Skin of body (tissue), 2 donors: ENCODE results near the gene INSIG1. TPM values are rescaled to one million over a fixed set of nuclear protein-coding genes. Genes with fewer than 3 reads are reported as not detected.

Source experiments
- DNase-seq: peaks from one replicate; lab custom pipeline; 2025; lab: John Stamatoyannopoulos, UW
- total RNA-seq: library from RNA; depleted of rRNA; stranded (reverse); fragments of >200 nt; gene quantifications from one replicate; pipeline ENCODE4 v1.2.3, GENCODE V29; 2014

INSIG1 gene
- total RNA-seq, 1 donor from 2014 or later = 105 TPM

GRCh38 chr7:155300641-155301452, 3.2 kb downstream of the INSIG1 start:
- DNase-seq = no peak

GRCh38 chr7:155303039-155303593, 5.4 kb downstream of the INSIG1 start:
- no peak for DNase-seq

GRCh38 chr7:155303897-155304296, 6.2 kb downstream of the INSIG1 start:
- DNase-seq = no peak

- DNase-seq = no peak
Observed at GRCh38 chr7:155305231-155305904, 7.7 kb downstream of the INSIG1 start.

DNA sequence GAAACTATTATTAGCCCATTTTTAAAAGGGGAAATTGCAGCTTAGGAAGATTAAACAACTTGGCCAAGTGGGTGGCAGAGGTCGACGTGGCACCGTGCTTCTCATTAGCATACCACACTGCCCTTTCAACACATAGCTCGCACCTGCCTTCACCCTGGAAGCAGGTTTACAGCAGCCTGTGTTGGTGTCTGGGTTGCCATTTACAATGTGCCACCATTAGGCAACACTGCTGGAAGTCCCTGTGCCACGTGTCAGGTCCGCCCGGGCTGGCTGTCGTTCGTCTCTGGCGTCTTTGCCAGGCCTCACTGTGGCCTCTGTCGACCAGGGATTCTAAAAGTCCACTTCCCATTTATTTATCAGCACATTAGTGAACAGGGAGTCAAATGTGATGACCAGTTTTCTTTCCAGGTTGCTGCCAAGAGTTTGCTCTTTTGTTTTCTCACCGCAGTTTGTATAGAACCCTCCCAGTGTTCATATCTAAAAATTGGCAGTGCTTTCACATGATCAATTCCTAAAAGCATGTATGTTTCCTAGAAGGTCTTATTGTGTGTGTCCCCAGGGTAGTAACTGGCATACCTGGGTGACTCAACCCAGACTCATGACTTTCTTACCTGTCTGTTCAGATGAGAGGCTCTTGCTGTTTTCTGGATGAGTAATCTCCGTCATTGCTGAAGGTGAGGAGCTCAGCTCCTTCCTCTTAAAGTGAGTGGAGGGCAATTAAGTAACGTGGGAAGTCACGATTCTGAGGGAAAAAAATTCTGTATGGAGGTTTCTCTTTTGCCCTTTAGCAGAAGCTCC, 9.2 kb downstream of the INSIG1 start:
- no peak for DNase-seq

- DNase-seq = no peak
Observed at GRCh38 chr7:155308330-155309020, 10.8 kb downstream of the INSIG1 start.

- no peak for DNase-seq
Observed at GRCh38 chr7:155309021-155309338, 11.3 kb downstream of the INSIG1 start.

DNA sequence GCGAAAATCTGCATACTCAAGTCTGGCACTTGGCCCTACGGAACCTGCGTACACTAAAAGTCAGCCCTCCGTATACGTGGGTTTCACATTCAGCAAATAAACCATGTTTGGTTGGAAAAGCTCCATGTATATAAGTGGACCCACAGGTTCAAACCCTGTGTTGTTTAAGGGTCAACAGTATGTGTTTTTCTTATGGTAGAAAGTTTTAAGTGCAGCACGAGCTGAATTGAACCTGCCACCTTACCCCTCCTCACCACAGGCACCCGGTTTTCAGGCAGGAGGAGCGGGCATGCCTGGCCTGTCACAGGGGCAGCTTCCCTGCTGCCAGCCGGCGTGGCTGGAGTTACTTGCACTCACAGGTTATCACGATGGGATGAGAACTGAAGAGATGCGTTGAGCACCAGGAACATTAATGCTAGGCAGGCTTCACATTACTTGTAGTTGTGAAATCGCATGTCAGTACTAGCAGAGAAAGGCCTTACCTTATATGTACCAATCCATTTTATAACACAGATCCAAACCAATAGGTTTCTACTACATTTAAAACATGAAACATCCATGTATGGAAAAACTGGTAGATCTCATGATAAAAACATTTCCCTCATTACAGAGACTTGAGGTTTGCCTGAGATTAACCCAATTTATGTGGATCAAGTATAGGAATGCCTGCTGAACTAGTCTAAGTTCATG, 12.9 kb downstream of the INSIG1 start:
- no peak for DNase-seq

DNA sequence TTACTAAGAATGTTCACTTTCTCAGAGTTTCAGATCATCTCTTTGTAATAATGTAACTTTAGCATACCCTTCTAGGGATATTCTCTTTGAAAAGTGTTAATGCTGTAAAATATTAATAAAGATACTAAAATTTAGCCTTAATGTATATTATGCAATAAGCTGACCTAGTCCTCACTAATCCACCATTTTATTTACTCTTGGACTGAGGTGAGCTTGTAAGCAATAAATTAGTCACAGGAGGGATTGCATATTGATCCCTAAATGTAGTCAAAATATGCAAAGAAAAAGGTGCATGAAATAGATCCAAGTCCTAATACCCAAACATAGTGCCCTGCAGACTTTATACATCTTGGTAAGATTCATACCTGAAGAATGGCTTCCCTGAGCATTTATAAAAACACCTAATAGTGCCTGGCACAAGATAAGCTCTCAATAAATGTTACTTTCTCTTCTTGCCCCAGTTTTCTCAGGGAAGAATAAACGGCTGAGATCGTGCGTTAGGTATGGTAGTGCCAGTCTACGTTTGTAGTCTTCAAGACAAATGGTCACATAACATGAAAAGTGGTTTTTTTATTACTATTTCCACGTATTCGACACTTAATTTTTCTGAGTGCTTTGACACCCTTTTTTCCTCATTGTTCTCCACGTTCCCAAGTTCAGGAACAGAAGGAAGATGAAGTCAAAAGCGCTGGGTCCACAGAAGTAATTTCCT, 14.3 kb downstream of the INSIG1 start:
- no peak for DNase-seq

- DNase-seq = no peak
Observed at GRCh38 chr7:155312633-155313032, 15.0 kb downstream of the INSIG1 start.

GRCh38 chr7:155313096-155313495, 15.4 kb downstream of the INSIG1 start:
- DNase-seq = no peak

DNA sequence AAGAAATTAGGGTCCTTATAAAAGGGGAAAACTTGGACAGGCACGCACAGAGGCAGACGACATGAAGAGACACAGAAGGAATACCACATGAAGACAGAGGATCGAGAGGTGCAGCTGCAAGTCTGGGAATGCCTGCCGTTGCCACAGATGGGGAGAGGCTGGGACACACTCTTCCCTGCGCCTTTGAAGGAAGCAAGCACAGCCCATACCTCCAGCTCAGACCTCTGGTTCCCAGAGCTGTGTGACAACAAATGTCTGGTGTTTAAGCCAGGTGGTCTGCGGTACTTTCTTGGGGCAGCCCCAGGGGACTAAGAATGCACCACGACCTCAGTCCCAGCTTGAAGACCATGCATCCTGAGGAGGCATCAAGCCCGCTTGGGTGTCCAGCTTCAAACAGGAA, 18.3 kb downstream of the INSIG1 start:
- no peak for DNase-seq

DNA sequence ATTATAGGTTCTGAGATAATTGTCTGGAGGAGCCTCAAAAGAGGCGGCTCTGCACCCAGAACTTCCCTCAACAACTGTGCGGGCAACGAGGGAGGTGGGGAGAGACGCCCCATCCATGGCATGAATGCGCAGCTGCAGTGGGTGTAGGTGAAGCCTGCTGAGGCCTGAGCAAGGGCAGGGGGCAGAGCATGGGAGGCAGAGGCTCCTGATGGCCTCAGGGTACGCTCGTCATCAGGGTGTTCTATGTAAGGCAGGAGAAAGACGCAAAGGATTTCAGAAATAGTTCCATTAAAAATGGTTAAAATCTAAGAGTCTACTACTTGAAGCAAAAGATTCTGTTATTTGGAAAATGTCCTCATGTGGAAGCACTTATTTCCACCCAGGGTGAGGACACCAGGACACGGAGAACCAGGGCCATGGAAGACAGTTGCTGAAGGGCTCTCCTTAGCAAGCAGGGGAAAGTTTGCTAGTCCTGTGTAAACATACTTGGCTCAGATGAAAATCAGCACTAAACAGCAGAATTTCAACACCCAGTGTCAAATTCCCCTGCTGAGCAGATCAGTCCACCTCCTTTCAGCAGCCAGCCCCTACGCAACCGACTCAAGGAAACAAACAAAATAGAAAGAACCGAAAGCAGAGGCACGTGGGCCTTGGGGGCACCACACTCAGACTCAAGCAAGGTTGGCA, 18.9 kb downstream of the INSIG1 start:
- DNase-seq = no peak

DNA sequence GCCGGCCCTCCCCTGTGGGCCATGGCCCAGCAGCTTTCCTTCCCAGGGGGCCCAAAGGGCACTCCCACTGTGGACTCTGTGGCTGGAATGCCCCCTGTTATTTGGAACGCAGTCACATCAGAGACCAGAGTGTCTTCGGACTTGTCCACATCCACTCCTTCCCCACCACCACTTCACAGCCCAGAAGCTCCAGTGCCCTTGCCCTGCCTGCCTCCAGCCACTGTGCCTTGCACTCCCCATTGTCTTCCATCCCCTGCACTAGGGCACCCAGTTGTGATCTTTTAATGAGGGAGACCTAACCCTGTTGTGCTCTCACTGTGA, 19.4 kb downstream of the INSIG1 start:
- DNase-seq = no peak

GRCh38 chr7:155318245-155318644, 20.6 kb downstream of the INSIG1 start:
- no peak for DNase-seq

DNA sequence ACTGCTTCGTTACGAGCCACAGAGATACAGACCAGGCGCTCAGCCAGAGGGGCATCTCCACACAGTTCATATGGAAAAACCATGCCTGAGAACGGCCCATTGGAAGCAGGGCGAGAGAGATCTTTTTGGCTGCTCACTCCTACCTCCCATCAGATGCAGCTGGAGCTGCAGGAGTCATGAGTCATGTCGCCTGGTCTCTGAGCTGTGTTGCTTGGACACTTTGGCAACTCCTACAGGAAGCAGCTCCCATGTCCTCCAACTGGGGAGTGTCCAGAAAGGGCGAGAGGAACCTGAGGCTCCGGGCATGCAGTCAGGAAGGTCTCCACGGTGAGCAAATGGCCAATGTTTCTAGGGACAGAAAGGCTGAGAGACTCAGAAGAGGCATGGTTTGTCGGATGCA, 24.9 kb downstream of the INSIG1 start:
- no peak for DNase-seq

GRCh38 chr7:155323001-155323638, 25.4 kb downstream of the INSIG1 start:
- DNase-seq = no peak

DNA sequence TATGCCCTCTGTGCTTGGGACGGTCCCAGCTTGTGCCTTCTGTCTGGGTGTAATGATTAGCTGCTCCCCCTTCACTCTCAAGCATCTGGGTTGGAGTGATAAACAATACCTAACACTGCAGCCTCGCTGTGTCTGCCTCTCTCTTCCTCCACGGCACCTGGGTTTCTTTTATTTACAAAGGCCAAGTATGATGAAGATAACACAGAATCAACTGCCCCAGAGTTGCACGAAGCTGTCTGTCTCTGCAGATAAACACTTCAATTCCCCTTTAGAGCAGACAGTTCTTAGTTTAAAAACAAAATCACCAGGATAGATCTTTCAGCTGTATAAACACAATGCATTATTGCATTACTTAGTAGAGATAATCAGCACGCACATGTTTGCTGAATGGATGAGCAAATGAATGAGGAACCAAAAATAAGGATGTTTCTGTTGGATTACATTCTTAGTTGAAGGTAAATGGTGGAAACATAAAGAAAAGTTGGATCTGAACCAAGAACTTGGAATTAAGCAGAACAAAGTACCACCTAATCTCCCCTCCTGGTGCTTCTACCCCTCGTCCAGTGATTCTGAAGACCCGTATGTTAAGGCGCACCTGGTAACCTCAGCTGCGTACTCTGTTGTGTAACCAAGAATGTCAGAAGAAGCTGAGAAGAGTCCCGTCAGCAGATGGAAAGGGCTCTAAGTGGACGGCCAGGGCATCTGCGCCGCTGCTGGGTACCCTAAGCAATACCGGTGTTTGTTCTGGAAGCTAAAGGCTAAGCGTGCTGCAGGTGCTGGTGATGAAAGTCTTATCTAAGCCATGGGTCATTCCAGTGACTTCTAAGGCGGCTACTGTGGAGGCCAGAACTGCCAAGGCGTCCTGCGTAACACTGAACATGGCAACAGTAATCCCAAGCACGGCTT, 26.6 kb downstream of the INSIG1 start:
- no peak for DNase-seq
